ENCODE measurements around the gene CDC42EP2. TPM values are rescaled to one million over a fixed set of nuclear protein-coding genes. Genes with fewer than 3 reads are reported as not detected.

CDC42EP2 gene
- total RNA-seq, 1 donor from 2014 or later, result 26.7 TPM

DNA sequence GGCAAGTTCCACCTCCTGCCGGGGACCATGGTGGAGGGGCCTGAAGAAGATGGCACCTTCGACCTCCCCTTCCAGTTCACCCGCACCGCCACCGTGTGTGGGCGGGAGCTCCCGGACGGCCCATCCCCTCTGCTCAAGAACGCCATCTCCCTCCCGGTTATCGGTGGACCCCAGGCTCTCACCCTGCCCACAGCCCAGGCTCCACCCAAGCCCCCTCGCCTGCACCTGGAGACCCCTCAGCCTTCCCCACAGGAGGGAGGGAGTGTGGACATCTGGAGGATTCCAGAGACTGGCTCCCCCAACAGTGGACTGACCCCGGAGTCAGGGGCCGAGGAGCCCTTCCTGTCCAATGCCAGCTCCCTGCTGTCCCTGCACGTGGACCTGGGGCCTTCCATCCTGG is 6.4 kb downstream of the CDC42EP2 start:
- Histone ChIP-seq H3K36me3 (ENCODE audit: insufficient read depth, low read length) (peaks cover 12% of the 10 kb centered on the region), H3K4me3 (ENCODE audit: insufficient read depth, low read depth, low read length) (no peak overlapping the region), H3K9ac (ENCODE audit: low read length) (no peak overlapping the region), H4K20me1 (ENCODE audit: insufficient read depth, low read length) (peaks cover 70% of the 10 kb centered on the region), H2AFZ (ENCODE audit: low read depth, low read length) (no peak overlapping the region), H3K27me3 (ENCODE audit: insufficient read depth, low read length) (no peaks in the 10 kb centered on the region), H3K79me2 (ENCODE audit: insufficient read depth, low read length) (peaks cover 69% of the 10 kb centered on the region), H3K27ac (ENCODE audit: low read depth, low read length) (no peak overlapping the region), H3K4me1 (ENCODE audit: insufficient read depth, low read length) (peaks cover 16% of the 10 kb centered on the region), H3K4me2 (ENCODE audit: low read length) (no peak overlapping the region), H3K9me3 (ENCODE audit: insufficient read depth, low read depth, low read length) (no peaks in the 10 kb centered on the region)
- DNase-seq (ENCODE audit: low read depth) (no peak), FAIRE-seq (no peak)
- Mint-ChIP-seq H3K36me3 (ENCODE audit: low read depth, unreplicated experiment) (peaks cover 13% of the 10 kb centered on the region), H3K27me3 (ENCODE audit: low read depth, unreplicated experiment) (no peaks in the 10 kb centered on the region), H3K9me3 (ENCODE audit: unreplicated experiment) (no peaks in the 10 kb centered on the region), H3K27ac (ENCODE audit: unreplicated experiment) (no peak overlapping the region), H3K4me3 (ENCODE audit: unreplicated experiment) (no peak overlapping the region), H3K4me1 (ENCODE audit: low read depth, unreplicated experiment) (peaks cover 7% of the 10 kb centered on the region)
- TF ChIP-seq EZH2 (IDR thresholded peaks at IDR 0.05; ENCODE audit: insufficient read depth, low read length), result no peak
- TF ChIP-seq, protein P1, sequence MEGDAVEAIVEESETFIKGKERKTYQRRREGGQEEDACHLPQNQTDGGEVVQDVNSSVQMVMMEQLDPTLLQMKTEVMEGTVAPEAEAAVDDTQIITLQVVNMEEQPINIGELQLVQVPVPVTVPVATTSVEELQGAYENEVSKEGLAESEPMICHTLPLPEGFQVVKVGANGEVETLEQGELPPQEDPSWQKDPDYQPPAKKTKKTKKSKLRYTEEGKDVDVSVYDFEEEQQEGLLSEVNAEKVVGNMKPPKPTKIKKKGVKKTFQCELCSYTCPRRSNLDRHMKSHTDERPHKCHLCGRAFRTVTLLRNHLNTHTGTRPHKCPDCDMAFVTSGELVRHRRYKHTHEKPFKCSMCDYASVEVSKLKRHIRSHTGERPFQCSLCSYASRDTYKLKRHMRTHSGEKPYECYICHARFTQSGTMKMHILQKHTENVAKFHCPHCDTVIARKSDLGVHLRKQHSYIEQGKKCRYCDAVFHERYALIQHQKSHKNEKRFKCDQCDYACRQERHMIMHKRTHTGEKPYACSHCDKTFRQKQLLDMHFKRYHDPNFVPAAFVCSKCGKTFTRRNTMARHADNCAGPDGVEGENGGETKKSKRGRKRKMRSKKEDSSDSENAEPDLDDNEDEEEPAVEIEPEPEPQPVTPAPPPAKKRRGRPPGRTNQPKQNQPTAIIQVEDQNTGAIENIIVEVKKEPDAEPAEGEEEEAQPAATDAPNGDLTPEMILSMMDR (IDR thresholded peaks at IDR 0.05; ENCODE audit: insufficient read depth, low read depth, low read length), result no peak

DNA sequence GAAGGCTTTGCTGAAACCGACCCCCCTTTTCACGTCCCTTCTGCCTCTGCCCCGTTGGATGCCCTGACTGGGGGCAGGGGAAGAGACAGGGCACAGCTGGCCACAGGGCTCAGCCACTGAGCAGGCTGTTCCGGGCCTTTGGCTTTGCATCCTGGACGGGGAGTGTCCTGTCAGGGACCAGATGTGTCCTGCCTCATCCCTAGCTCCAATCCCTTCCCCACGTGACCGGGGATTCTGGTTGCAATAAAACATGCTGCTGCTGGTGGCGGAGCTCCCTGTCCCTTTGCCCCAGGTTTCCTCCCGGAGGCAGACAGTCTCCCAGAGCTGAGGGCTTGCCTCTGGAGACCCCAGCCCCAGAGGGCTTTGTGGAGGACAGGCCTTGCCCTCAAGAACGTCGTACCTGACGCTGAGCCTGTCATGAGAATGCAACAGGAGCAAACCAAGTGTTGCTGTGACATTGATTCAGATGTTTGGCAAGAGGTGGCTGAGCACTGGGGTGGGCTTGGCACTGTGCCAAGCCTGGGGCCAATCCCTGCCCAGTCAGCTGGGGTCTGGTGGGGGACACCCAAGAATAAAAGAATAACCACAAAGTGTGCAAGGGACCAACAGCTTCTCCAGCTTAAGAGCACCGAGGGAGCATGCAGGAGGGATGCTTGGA is 7.3 kb downstream of the CDC42EP2 start:
- H3K79me2 ChIP-seq (ENCODE audit: insufficient read depth, low read length), result peaks cover 60% of the 10 kb centered on the region
- no peaks in the 10 kb centered on the region for H3K9me3 ChIP-seq (ENCODE audit: insufficient read depth, low read depth, low read length)
- H3K36me3 Mint-ChIP-seq (ENCODE audit: low read depth, unreplicated experiment), result peaks cover 13% of the 10 kb centered on the region
- H3K27ac ChIP-seq (ENCODE audit: low read depth, low read length), result no peak overlapping the region
- peaks cover 3% of the 10 kb centered on the region for H3K4me1 Mint-ChIP-seq (ENCODE audit: low read depth, unreplicated experiment)
- H3K27me3 ChIP-seq (ENCODE audit: insufficient read depth, low read length), result no peaks in the 10 kb centered on the region
- H2AFZ ChIP-seq (ENCODE audit: low read depth, low read length), result no peak overlapping the region
- no peak overlapping the region for H3K4me3 Mint-ChIP-seq (ENCODE audit: unreplicated experiment)
- no peaks in the 10 kb centered on the region for H3K9me3 Mint-ChIP-seq (ENCODE audit: unreplicated experiment)
- peaks cover 7% of the 10 kb centered on the region for H3K4me1 ChIP-seq (ENCODE audit: insufficient read depth, low read length)
- no peak overlapping the region for H3K4me2 ChIP-seq (ENCODE audit: low read length)
- peaks cover 61% of the 10 kb centered on the region for H4K20me1 ChIP-seq (ENCODE audit: insufficient read depth, low read length)
- no peaks in the 10 kb centered on the region for H3K27me3 Mint-ChIP-seq (ENCODE audit: low read depth, unreplicated experiment)
- H3K36me3 ChIP-seq (ENCODE audit: insufficient read depth, low read length), result peaks cover 12% of the 10 kb centered on the region
- TF ChIP-seq, protein P1 (IDR thresholded peaks at IDR 0.05; ENCODE audit: insufficient read depth, low read depth, low read length), result no peak
- TF ChIP-seq EZH2 (IDR thresholded peaks at IDR 0.05; ENCODE audit: insufficient read depth, low read length), result no peak
- FAIRE-seq (no peak), DNase-seq (ENCODE audit: low read depth) (no peak)
- no peak overlapping the region for H3K27ac Mint-ChIP-seq (ENCODE audit: unreplicated experiment)
- no peak overlapping the region for H3K9ac ChIP-seq (ENCODE audit: low read length)
- H3K4me3 ChIP-seq (ENCODE audit: insufficient read depth, low read depth, low read length), result no peak overlapping the region

DNA sequence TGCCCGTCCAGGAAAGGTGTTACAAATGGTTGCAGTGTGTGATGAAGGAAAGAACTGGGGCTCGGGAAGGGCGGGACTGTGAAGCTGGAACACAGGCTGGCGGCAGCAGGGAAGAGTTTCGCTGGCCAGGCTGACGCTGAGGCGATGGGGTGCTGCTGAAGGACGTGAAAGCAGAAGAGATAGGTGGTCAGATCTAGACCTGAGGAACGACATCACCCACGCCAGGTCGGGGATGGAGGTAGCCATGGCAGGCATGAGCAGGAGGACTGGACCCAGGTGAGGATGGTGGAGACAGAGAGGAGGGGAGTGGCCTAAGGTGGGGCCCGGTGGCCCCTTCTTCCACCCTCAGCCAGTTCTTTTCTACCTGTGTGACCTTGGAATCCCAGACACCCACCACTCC is 9.1 kb downstream of the CDC42EP2 start:
- Histone ChIP-seq H3K36me3 (ENCODE audit: insufficient read depth, low read length) (peaks cover 12% of the 10 kb centered on the region), H3K4me1 (ENCODE audit: insufficient read depth, low read length) (no peaks in the 10 kb centered on the region), H3K27ac (ENCODE audit: low read depth, low read length) (no peak overlapping the region), H3K9me3 (ENCODE audit: insufficient read depth, low read depth, low read length) (no peaks in the 10 kb centered on the region), H3K9ac (ENCODE audit: low read length) (no peak overlapping the region), H2AFZ (ENCODE audit: low read depth, low read length) (no peak overlapping the region), H3K27me3 (ENCODE audit: insufficient read depth, low read length) (no peaks in the 10 kb centered on the region), H3K4me3 (ENCODE audit: insufficient read depth, low read depth, low read length) (no peak overlapping the region), H3K79me2 (ENCODE audit: insufficient read depth, low read length) (peaks cover 42% of the 10 kb centered on the region), H3K4me2 (ENCODE audit: low read length) (no peak overlapping the region), H4K20me1 (ENCODE audit: insufficient read depth, low read length) (peaks cover 52% of the 10 kb centered on the region)
- H3K4me3 Mint-ChIP-seq (ENCODE audit: unreplicated experiment), result no peak overlapping the region
- no peak overlapping the region for H3K27ac Mint-ChIP-seq (ENCODE audit: unreplicated experiment)
- no peaks in the 10 kb centered on the region for H3K27me3 Mint-ChIP-seq (ENCODE audit: low read depth, unreplicated experiment)
- no peaks in the 10 kb centered on the region for H3K9me3 Mint-ChIP-seq (ENCODE audit: unreplicated experiment)
- peaks cover 13% of the 10 kb centered on the region for H3K36me3 Mint-ChIP-seq (ENCODE audit: low read depth, unreplicated experiment)
- DNase-seq (ENCODE audit: low read depth), result no peak
- H3K4me1 Mint-ChIP-seq (ENCODE audit: low read depth, unreplicated experiment), result no peaks in the 10 kb centered on the region
- no peak for TF ChIP-seq EZH2 (IDR thresholded peaks at IDR 0.05; ENCODE audit: insufficient read depth, low read length)
- TF ChIP-seq, protein P1 (IDR thresholded peaks at IDR 0.05; ENCODE audit: insufficient read depth, low read depth, low read length), result no peak
- no peak for FAIRE-seq

Measured in astrocyte (in vitro differentiated cells and primary cell).